SU-DHL-6 (cell line): Measurements from ENCODE around the gene ZNF554.

Experiments used
- H2AFZ ChIP-seq: fragments of 200-600 bp; sonication (generic); 2 replicates; pipeline ENCODE4 v1.6.1; 2014; ENCODE audit warnings: low read depth, mild to moderate bottlenecking, moderate library complexity, mixed read lengths, antibody characterized with exemption, low read length; ENCODE audit not compliant: severe bottlenecking
- H3F3A ChIP-seq: fragments of 200-600 bp; shearing (Covaris generic); 2 replicates; pipeline ENCODE4 v1.6.0; 2016; ENCODE audit warnings: antibody characterized with exemption, mild to moderate bottlenecking; ENCODE audit not compliant: insufficient read depth
- H3K27ac ChIP-seq: fragments of 200-600 bp; sonication (generic); 2 replicates; pipeline ENCODE4 v1.5.1; 2016; ENCODE audit warnings: low read depth, mild to moderate bottlenecking, low read length, moderate library complexity, mixed read lengths
- H3K27me3 ChIP-seq: fragments of 200-600 bp; sonication (generic), shearing (Covaris generic); 2 replicates; pipeline ENCODE4 v1.6.0; 2014; ENCODE audit warnings: mild to moderate bottlenecking, low read length
- H3K36me3 ChIP-seq: fragments of 200-600 bp; sonication (generic); 2 replicates; pipeline ENCODE4 v1.6.1; 2014; ENCODE audit warnings: mild to moderate bottlenecking, low read length, mixed read lengths
- H3K4me2 ChIP-seq: fragments of 300-600, 200-600 bp; shearing (Covaris generic), sonication (generic); 2 replicates; pipeline ENCODE4 v1.6.0; 2014; ENCODE audit warnings: low read length, low read depth, mild to moderate bottlenecking; ENCODE audit not compliant: poor library complexity, severe bottlenecking
- H3K4me3 ChIP-seq: fragments of 200-600 bp; sonication (generic); 2 replicates; pipeline ENCODE4 v1.5.1; 2014; ENCODE audit warnings: antibody characterized with exemption, low read length, mild to moderate bottlenecking, mixed read lengths; ENCODE audit not compliant: insufficient read depth, poor library complexity, severe bottlenecking
- H3K79me2 ChIP-seq: fragments of 200-600 bp; sonication (generic); 2 replicates; pipeline ENCODE4 v1.6.1; 2014; ENCODE audit warnings: mild to moderate bottlenecking, low read length, moderate library complexity; ENCODE audit not compliant: insufficient read depth
- H3K9ac ChIP-seq: fragments of 200-600 bp; sonication (generic); 2 replicates; pipeline ENCODE4 v1.7.0; 2014; ENCODE audit warnings: mild to moderate bottlenecking, low read length
- H3K9me2 ChIP-seq: fragments of 200-600 bp; sonication (generic); replicated peaks from 2 replicates; pipeline ENCODE4 v1.6.1; 2014; ENCODE audit warnings: low read length; ENCODE audit not compliant: insufficient read depth
- H3K9me3 ChIP-seq: fragments of 200-600 bp; sonication (generic); 2 replicates; pipeline ENCODE4 v1.6.1; 2014; ENCODE audit warnings: low read length, mixed read lengths; ENCODE audit not compliant: insufficient read depth
- H4K20me1 ChIP-seq: fragments of 200-600 bp; sonication (generic); 2 replicates; pipeline ENCODE4 v1.6.1; 2014; ENCODE audit warnings: low read depth, mild to moderate bottlenecking, antibody characterized with exemption, low read length, moderate library complexity, mixed read lengths
- CTCF ChIP-seq: fragments of 200-600 bp; sonication (generic); IDR thresholded peaks from one replicate; pipeline ENCODE4 v1.5.1; 2017; ENCODE audit warnings: antibody characterized with exemption, mild to moderate bottlenecking, low read length, moderate library complexity; ENCODE audit not compliant: insufficient read depth, poor library complexity, severe bottlenecking
- EZH2phosphoT487 ChIP-seq: fragments of 200-600 bp; sonication (generic), shearing (Covaris generic); conservative IDR thresholded peaks from 2 replicates; pipeline ENCODE4 v1.6.1; 2018; ENCODE audit warnings: mild to moderate bottlenecking, antibody characterized with exemption, low read length, moderate library complexity, mixed read lengths

Gene ZNF554

GRCh38 chr19:2805261-2805900, 14.3 kb upstream of the ZNF554 start:
- Histone ChIP-seq H3K4me2 (no peak overlapping the region), H3K79me2 (no peaks in the 10 kb centered on the region), H2AFZ (no peak overlapping the region), H3K9me3 (no peaks in the 10 kb centered on the region), H3K27me3 (no peaks in the 10 kb centered on the region), H4K20me1 (no peaks in the 10 kb centered on the region), H3K9ac (no peak overlapping the region), H3K9me2 (no peaks in the 10 kb centered on the region), H3K36me3 (no peaks in the 10 kb centered on the region), H3K27ac (no peak overlapping the region), H3F3A (no peaks in the 10 kb centered on the region), H3K4me3 (no peak overlapping the region)
- TF ChIP-seq EZH2phosphoT487 (no peak), CTCF (no peak)

GRCh38 chr19:2805991-2806649, 13.5 kb upstream of the ZNF554 start:
- H3K9me3 ChIP-seq, result no peaks in the 10 kb centered on the region
- TF ChIP-seq EZH2phosphoT487, result no peak
- TF ChIP-seq CTCF, result no peak
- H3K27me3 ChIP-seq, result no peaks in the 10 kb centered on the region
- H2AFZ ChIP-seq, result no peak overlapping the region
- H3K4me3 ChIP-seq, result no peak overlapping the region
- no peaks in the 10 kb centered on the region for H3K36me3 ChIP-seq
- H3K9ac ChIP-seq, result no peak overlapping the region
- no peaks in the 10 kb centered on the region for H4K20me1 ChIP-seq
- H3K79me2 ChIP-seq, result no peaks in the 10 kb centered on the region
- no peak overlapping the region for H3K4me2 ChIP-seq
- H3F3A ChIP-seq, result no peaks in the 10 kb centered on the region
- H3K9me2 ChIP-seq, result no peaks in the 10 kb centered on the region
- H3K27ac ChIP-seq, result no peak overlapping the region

- Histone ChIP-seq H3K9ac (no peak overlapping the region), H3K4me2 (no peak overlapping the region), H3K27me3 (no peaks in the 10 kb centered on the region), H4K20me1 (no peaks in the 10 kb centered on the region), H3K4me3 (no peak overlapping the region), H3K9me3 (no peaks in the 10 kb centered on the region), H3F3A (no peaks in the 10 kb centered on the region), H3K9me2 (no peaks in the 10 kb centered on the region), H3K36me3 (no peaks in the 10 kb centered on the region), H2AFZ (no peak overlapping the region), H3K79me2 (no peaks in the 10 kb centered on the region), H3K27ac (no peak overlapping the region)
- TF ChIP-seq CTCF, result no peak
- no peak for TF ChIP-seq EZH2phosphoT487
Observed at GRCh38 chr19:2806736-2807378, 12.8 kb upstream of the ZNF554 start.
